ENCODE data around the gene KRTAP5-3. TPM values are rescaled to one million over a fixed set of nuclear protein-coding genes. Genes with fewer than 3 reads are reported as not detected.
"Not testable (repeated sequence)": the region's sequence is repeated elsewhere in the genome, so short reads cannot be mapped to it uniquely, and the experiment has no call there.

The KRTAP5-3 gene
- total RNA-seq, 2 donors from 2014 or later: not detected

GRCh38 chr11:1636291-1636950 lies 28.2 kb upstream of the KRTAP5-3 start:
- peaks cover 27% of the 10 kb centered on the region for H3K27me3 Mint-ChIP-seq
- H3K36me3 Mint-ChIP-seq (ENCODE audit: low read depth): no peaks in the 10 kb centered on the region
- H3K4me1 Mint-ChIP-seq: no peaks in the 10 kb centered on the region
- H3K27ac Mint-ChIP-seq: no peak overlapping the region
- no peak overlapping the region for H3K4me3 Mint-ChIP-seq
- no peak for ATAC-seq (replicated peaks)
- no peaks in the 10 kb centered on the region for H3K9me3 Mint-ChIP-seq

- Mint-ChIP-seq H3K36me3 (ENCODE audit: low read depth) (no peaks in the 10 kb centered on the region), H3K27me3 (peaks cover 30% of the 10 kb centered on the region), H3K27ac (no peak overlapping the region), H3K4me1 (no peaks in the 10 kb centered on the region), H3K9me3 (no peaks in the 10 kb centered on the region), H3K4me3 (no peak overlapping the region)
- ATAC-seq (replicated peaks): no peak
These were observed 25.6 kb upstream of the KRTAP5-3 start for GRCh38 chr11:1633864-1634263.

- Mint-ChIP-seq H3K4me3 (no peak overlapping the region), H3K27me3 (peaks cover 32% of the 10 kb centered on the region), H3K4me1 (no peaks in the 10 kb centered on the region), H3K36me3 (ENCODE audit: low read depth) (no peaks in the 10 kb centered on the region), H3K9me3 (no peaks in the 10 kb centered on the region), H3K27ac (no peak overlapping the region)
- peak; percentile 50 for ATAC-seq (replicated peaks)
These were observed 23.9 kb upstream of the KRTAP5-3 start for GRCh38 chr11:1632053-1632714.

- no peak for ATAC-seq (replicated peaks)
- Mint-ChIP-seq H3K9me3 (no peaks in the 10 kb centered on the region), H3K36me3 (ENCODE audit: low read depth) (no peaks in the 10 kb centered on the region), H3K4me1 (no peaks in the 10 kb centered on the region), H3K27ac (no peak overlapping the region), H3K4me3 (no peak overlapping the region), H3K27me3 (peaks cover 33% of the 10 kb centered on the region)
These were observed 22.9 kb upstream of the KRTAP5-3 start for GRCh38 chr11:1631066-1631568.

- Mint-ChIP-seq H3K27me3 (peaks cover 27% of the 10 kb centered on the region), H3K9me3 (no peaks in the 10 kb centered on the region), H3K4me1 (no peaks in the 10 kb centered on the region), H3K4me3 (no peak overlapping the region), H3K27ac (no peak overlapping the region), H3K36me3 (ENCODE audit: low read depth) (no peaks in the 10 kb centered on the region)
- ATAC-seq (replicated peaks): no peak
These were observed 22.0 kb upstream of the KRTAP5-3 start for GRCh38 chr11:1630271-1630670.

GRCh38 chr11:1629326-1630185 lies 21.3 kb upstream of the KRTAP5-3 start, which contains the start of gene KRTAP5-5:
TSS of gene KRTAP5-5 (plus strand) at chr11:1629775. CDS start at chr11:1629841, 66 bp downstream.
- ATAC-seq (replicated peaks): no peak
- Mint-ChIP-seq H3K36me3 (ENCODE audit: low read depth) (no peaks in the 10 kb centered on the region), H3K27me3 (peaks cover 23% of the 10 kb centered on the region), H3K4me1 (no peaks in the 10 kb centered on the region), H3K27ac (no peak within 1 kb of the TSS), H3K9me3 (no peaks in the 10 kb centered on the region), H3K4me3 (no peak within 1 kb of the TSS)

- H3K27ac Mint-ChIP-seq: no peak overlapping the region
- no peaks in the 10 kb centered on the region for H3K36me3 Mint-ChIP-seq (ENCODE audit: low read depth)
- H3K4me3 Mint-ChIP-seq: no peak overlapping the region
- no peaks in the 10 kb centered on the region for H3K9me3 Mint-ChIP-seq
- ATAC-seq (replicated peaks): peak; percentile 86
- no peaks in the 10 kb centered on the region for H3K4me1 Mint-ChIP-seq
- peaks cover 23% of the 10 kb centered on the region for H3K27me3 Mint-ChIP-seq
These were observed 20.5 kb upstream of the KRTAP5-3 start for GRCh38 chr11:1628506-1629325.

- Mint-ChIP-seq H3K36me3 (ENCODE audit: low read depth) (no peaks in the 10 kb centered on the region), H3K27me3 (peaks cover 10% of the 10 kb centered on the region), H3K27ac (no peak overlapping the region), H3K4me3 (no peak overlapping the region), H3K9me3 (no peaks in the 10 kb centered on the region), H3K4me1 (no peaks in the 10 kb centered on the region)
- no peak for ATAC-seq (replicated peaks)
These were observed 17.3 kb upstream of the KRTAP5-3 start for GRCh38 chr11:1625541-1625940.

- peaks cover 8% of the 10 kb centered on the region for H3K27me3 Mint-ChIP-seq
- H3K4me1 Mint-ChIP-seq: peaks cover under 1% of the 10 kb centered on the region
- no peaks in the 10 kb centered on the region for H3K36me3 Mint-ChIP-seq (ENCODE audit: low read depth)
- no peaks in the 10 kb centered on the region for H3K9me3 Mint-ChIP-seq
- H3K4me3 Mint-ChIP-seq: no peak overlapping the region
- no peak for ATAC-seq (replicated peaks)
- H3K27ac Mint-ChIP-seq: no peak overlapping the region
These were observed 16.4 kb upstream of the KRTAP5-3 start for GRCh38 chr11:1624621-1625020.

- no peaks in the 10 kb centered on the region for H3K36me3 Mint-ChIP-seq (ENCODE audit: low read depth)
- H3K4me3 Mint-ChIP-seq: no peak overlapping the region
- no peak for ATAC-seq (replicated peaks)
- H3K9me3 Mint-ChIP-seq: no peaks in the 10 kb centered on the region
- peaks cover 6% of the 10 kb centered on the region for H3K27me3 Mint-ChIP-seq
- H3K27ac Mint-ChIP-seq: no peak overlapping the region
- peaks cover 6% of the 10 kb centered on the region for H3K4me1 Mint-ChIP-seq
These were observed 15.5 kb upstream of the KRTAP5-3 start for GRCh38 chr11:1623716-1624115.

- Mint-ChIP-seq H3K27me3 (peaks cover 6% of the 10 kb centered on the region), H3K4me3 (no peak within 1 kb of the TSS), H3K9me3 (peaks cover 3% of the 10 kb centered on the region), H3K4me1 (peaks cover 6% of the 10 kb centered on the region), H3K36me3 (ENCODE audit: low read depth) (no peaks in the 10 kb centered on the region), H3K27ac (peak within 1 kb of the TSS; percentile 69)
- no peak for ATAC-seq (replicated peaks)
These were observed 13.8 kb upstream of the KRTAP5-3 start, which contains the start of gene KRTAP5-4 for GRCh38 chr11:1622086-1622485. TSS of gene KRTAP5-4 (minus strand) at chr11:1622138. CDS start at chr11:1622093, 45 bp downstream.

- ATAC-seq (replicated peaks): peak; percentile 99
- peak overlapping the region; percentile 57 for H3K4me3 Mint-ChIP-seq
These were observed 11.2 kb upstream of the KRTAP5-3 start for GRCh38 chr11:1619449-1619848.

GRCh38 chr11:1618231-1618630 lies 10.0 kb upstream of the KRTAP5-3 start:
- no peak for ATAC-seq (replicated peaks)
- no peaks in the 10 kb centered on the region for H3K36me3 Mint-ChIP-seq (ENCODE audit: low read depth)
- no peak overlapping the region for H3K4me3 Mint-ChIP-seq
- peaks cover 6% of the 10 kb centered on the region for H3K4me1 Mint-ChIP-seq
- H3K27ac Mint-ChIP-seq: no peak overlapping the region
- peaks cover 3% of the 10 kb centered on the region for H3K9me3 Mint-ChIP-seq
- peaks cover 9% of the 10 kb centered on the region for H3K27me3 Mint-ChIP-seq

More at GRCh38 chr11:1619449-1619848, 11.2 kb upstream of the KRTAP5-3 start:
- Mint-ChIP-seq H3K9me3 (peaks cover 3% of the 10 kb centered on the region), H3K27me3 (peaks cover 9% of the 10 kb centered on the region), H3K36me3 (ENCODE audit: low read depth) (no peaks in the 10 kb centered on the region), H3K27ac (peak overlapping the region; percentile 44), H3K4me1 (peaks cover 6% of the 10 kb centered on the region)

GRCh38 chr11:1607901-1608300 lies 362 bp downstream of the KRTAP5-3 start:
- not testable (repeated sequence) for H3K27ac Mint-ChIP-seq; H3K4me1 Mint-ChIP-seq; H3K9me3 Mint-ChIP-seq; H3K36me3 Mint-ChIP-seq (ENCODE audit: low read depth); H3K4me3 Mint-ChIP-seq; ATAC-seq (replicated peaks)
- H3K27me3 Mint-ChIP-seq: peaks cover 24% of the 10 kb centered on the region
